GM21723 (cell line): Measurements from ENCODE around the gene SLC12A8.

Source experiments
- ATAC-seq: cut with Tn5 transposase; IDR thresholded peaks from one replicate; pipeline ENCODE4 v1.9.1; 2021; ENCODE audit warnings: mild to moderate bottlenecking, moderate library complexity; ENCODE audit not compliant: unreplicated experiment

SLC12A8 gene

GRCh38 chr3:125080077-125080476 is 132.5 kb downstream of the SLC12A8 start:
- no peak for ATAC-seq

- ATAC-seq, result no peak
Measured at GRCh38 chr3:125079675-125080045, 132.9 kb downstream of the SLC12A8 start.

- no peak for ATAC-seq
Measured at GRCh38 chr3:125078951-125079674, 133.4 kb downstream of the SLC12A8 start.

- ATAC-seq, result peak; percentile 66
Measured at GRCh38 chr3:125077864-125078263, 134.7 kb downstream of the SLC12A8 start.

GRCh38 chr3:125076464-125076863 is 136.1 kb downstream of the SLC12A8 start:
- ATAC-seq, result no peak

GRCh38 chr3:125075738-125076137 is 136.8 kb downstream of the SLC12A8 start:
- ATAC-seq, result no peak

GRCh38 chr3:125073390-125073905 is 139.1 kb downstream of the SLC12A8 start:
- no peak for ATAC-seq

GRCh38 chr3:125072749-125073389 is 139.7 kb downstream of the SLC12A8 start:
- ATAC-seq, result no peak

GRCh38 chr3:125072301-125072700 is 140.2 kb downstream of the SLC12A8 start:
- ATAC-seq, result no peak

GRCh38 chr3:125069968-125070745 is 142.4 kb downstream of the SLC12A8 start:
- no peak for ATAC-seq

GRCh38 chr3:125069452-125069851 is 143.1 kb downstream of the SLC12A8 start:
- no peak for ATAC-seq

GRCh38 chr3:125068265-125068664 is 144.3 kb downstream of the SLC12A8 start:
- ATAC-seq, result no peak

GRCh38 chr3:125067225-125067624 is 145.3 kb downstream of the SLC12A8 start:
- no peak for ATAC-seq

GRCh38 chr3:125062904-125063618 is 149.5 kb downstream of the SLC12A8 start:
- no peak for ATAC-seq

- no peak for ATAC-seq
Measured at GRCh38 chr3:125061646-125062045, 150.9 kb downstream of the SLC12A8 start.

GRCh38 chr3:125061170-125061569 is 151.4 kb downstream of the SLC12A8 start:
- no peak for ATAC-seq

- ATAC-seq, result no peak
Measured at GRCh38 chr3:125059488-125060245, 152.9 kb downstream of the SLC12A8 start.

- no peak for ATAC-seq
Measured at GRCh38 chr3:125058959-125059358, 153.6 kb downstream of the SLC12A8 start.

- ATAC-seq, result no peak
Measured at GRCh38 chr3:125058529-125058928, 154.0 kb downstream of the SLC12A8 start.

- ATAC-seq, result no peak
Measured at GRCh38 chr3:125057186-125057850, 155.2 kb downstream of the SLC12A8 start.
